B cell (primary cell): ENCODE data around the gene JRKL.

Experiments used
- EZH2 ChIP-seq: IDR thresholded peaks from 2 replicates; pipeline ENCODE4 v1.6.1; 2012; ENCODE audit warnings: borderline replicate concordance, low read depth, mild to moderate bottlenecking, moderate library complexity, low read length; ENCODE audit not compliant: insufficient read depth, poor library complexity, severe bottlenecking
- TF ChIP-seq, protein P1 (sequence below): fragments of 200-600 bp; IDR thresholded peaks from one replicate; pipeline ENCODE4 v1.8.0; 2022; ENCODE audit warnings: antibody characterized with exemption, mild to moderate bottlenecking

DNA sequence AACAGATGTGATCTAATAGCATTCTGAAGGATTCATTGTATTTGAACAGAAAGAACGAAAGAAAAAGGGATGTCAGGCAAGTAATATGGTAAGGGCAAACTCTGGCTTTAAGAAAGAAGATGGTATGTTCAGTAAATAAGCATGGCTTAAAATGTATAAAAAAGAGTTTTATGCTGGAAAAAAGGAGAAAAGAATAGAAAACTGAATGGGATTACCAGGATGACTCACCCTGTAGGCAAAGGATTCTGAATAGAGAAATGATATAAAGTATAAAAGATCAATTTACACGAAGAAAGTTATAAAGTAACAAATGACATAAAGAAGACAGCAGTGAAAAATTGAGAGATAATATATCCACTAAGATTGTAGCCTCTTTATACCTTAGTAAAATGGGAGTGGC lies 4.6 kb upstream of the JRKL start:
- TF ChIP-seq EZH2: no peak
- TF ChIP-seq, protein P1, sequence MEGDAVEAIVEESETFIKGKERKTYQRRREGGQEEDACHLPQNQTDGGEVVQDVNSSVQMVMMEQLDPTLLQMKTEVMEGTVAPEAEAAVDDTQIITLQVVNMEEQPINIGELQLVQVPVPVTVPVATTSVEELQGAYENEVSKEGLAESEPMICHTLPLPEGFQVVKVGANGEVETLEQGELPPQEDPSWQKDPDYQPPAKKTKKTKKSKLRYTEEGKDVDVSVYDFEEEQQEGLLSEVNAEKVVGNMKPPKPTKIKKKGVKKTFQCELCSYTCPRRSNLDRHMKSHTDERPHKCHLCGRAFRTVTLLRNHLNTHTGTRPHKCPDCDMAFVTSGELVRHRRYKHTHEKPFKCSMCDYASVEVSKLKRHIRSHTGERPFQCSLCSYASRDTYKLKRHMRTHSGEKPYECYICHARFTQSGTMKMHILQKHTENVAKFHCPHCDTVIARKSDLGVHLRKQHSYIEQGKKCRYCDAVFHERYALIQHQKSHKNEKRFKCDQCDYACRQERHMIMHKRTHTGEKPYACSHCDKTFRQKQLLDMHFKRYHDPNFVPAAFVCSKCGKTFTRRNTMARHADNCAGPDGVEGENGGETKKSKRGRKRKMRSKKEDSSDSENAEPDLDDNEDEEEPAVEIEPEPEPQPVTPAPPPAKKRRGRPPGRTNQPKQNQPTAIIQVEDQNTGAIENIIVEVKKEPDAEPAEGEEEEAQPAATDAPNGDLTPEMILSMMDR: no peak
